ENCODE results near the gene LEPR.

- TF ChIP-seq CTCF (IDR thresholded peaks at IDR 0.05): no peak
- no peak for TF ChIP-seq POLR2A (IDR thresholded peaks at IDR 0.05)
These were observed 17.1 kb downstream of the LEPR start for GRCh38 chr1:65437616-65438015.

Measured in lower leg skin (tissue), 3 donors.